Natural killer cell treated with Interleukin-12 subunit alpha and Interleukin-12 subunit beta and Interleukin-15 and Interleukin-18, amount 100 ng/mL, for 72 hours (primary cell): Measurements from ENCODE around the gene FNDC3B. TPM values are rescaled to one million over a fixed set of nuclear protein-coding genes. Genes with fewer than 3 reads are reported as not detected.

ENCODE experiments used
- ATAC-seq, 2 donors: fragments of 150-1000 bp; cut with Tn5 transposase in 1 of 2; sonication (Bioruptor Pico), chemical (Tn5 transposase) in 1 of 2; 2 replicates each; pipeline ENCODE4 v1.10.0; 2021
- DNase-seq: peaks from one replicate; pipeline ENCODE4 v3.0.0; 2022; ENCODE audit warnings: low spot score
- H3K27ac Mint-ChIP-seq, 2 donors: 1 replicate in 1 of 2; 2 replicates in 1 of 2; pipeline ENCODE4 v1.8.0; 2022; ENCODE audit warnings: mixed read lengths in 2 of 2, mild to moderate bottlenecking in 1 of 2, moderate library complexity in 1 of 2
- H3K27me3 Mint-ChIP-seq, 2 donors: 1 replicate in 1 of 2; 2 replicates in 1 of 2; pipeline ENCODE4 v1.8.0; 2022; ENCODE audit warnings: mixed read lengths in 2 of 2
- H3K36me3 Mint-ChIP-seq: one replicate; pipeline ENCODE4 v1.8.0; 2022; ENCODE audit warnings: mixed read lengths
- H3K4me1 Mint-ChIP-seq, 2 donors: 1 replicate in 1 of 2; 2 replicates in 1 of 2; pipeline ENCODE4 v1.8.0; 2022; ENCODE audit warnings: low read depth in 2 of 2, mixed read lengths in 2 of 2, mild to moderate bottlenecking in 1 of 2
- H3K4me3 Mint-ChIP-seq: one replicate; pipeline ENCODE4 v1.8.0; 2022; ENCODE audit warnings: mixed read lengths
- H3K9me3 Mint-ChIP-seq: 2 replicates; pipeline ENCODE4 v1.8.0; 2022; ENCODE audit warnings: mixed read lengths
- total RNA-seq, 2 donors: library from RNA; stranded (reverse); gene quantifications; one replicate each; pipeline ENCODE4 v1.2.3, GENCODE V29; 2022

FNDC3B gene
- total RNA-seq, 2 donors from 2014 or later: 149 to 217 TPM

DNA sequence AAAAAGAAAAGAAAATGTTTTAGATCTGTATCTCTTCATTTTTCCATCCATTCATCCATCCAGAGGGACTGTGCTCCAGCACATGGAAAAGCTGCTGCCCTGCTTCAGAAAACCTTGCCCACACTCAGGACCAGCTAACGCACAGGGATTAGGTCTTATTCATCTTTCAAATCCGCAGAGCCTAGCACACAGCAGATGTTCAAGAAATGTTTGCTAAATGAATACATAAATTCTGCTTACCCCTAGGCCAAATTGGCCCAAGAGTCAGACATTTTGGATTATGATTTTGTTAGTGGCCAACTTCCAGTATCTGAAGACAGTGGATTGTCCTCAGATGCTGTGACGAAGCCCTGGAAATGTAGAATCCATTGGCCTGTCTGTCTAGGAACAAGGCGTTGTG lies 337.5 kb downstream of the FNDC3B start:
- ATAC-seq: no peak
- DNase-seq: no peak
- H3K36me3 Mint-ChIP-seq: peaks cover 38% of the 10 kb centered on the region
- H3K4me1 Mint-ChIP-seq: peaks cover 0 to 25% of the 10 kb centered on the region in 2 donors
- no peaks in the 10 kb centered on the region for H3K9me3 Mint-ChIP-seq
- H3K27me3 Mint-ChIP-seq: no peaks in the 10 kb centered on the region
- H3K27ac Mint-ChIP-seq: no peak overlapping the region
- no peak overlapping the region for H3K4me3 Mint-ChIP-seq

DNA sequence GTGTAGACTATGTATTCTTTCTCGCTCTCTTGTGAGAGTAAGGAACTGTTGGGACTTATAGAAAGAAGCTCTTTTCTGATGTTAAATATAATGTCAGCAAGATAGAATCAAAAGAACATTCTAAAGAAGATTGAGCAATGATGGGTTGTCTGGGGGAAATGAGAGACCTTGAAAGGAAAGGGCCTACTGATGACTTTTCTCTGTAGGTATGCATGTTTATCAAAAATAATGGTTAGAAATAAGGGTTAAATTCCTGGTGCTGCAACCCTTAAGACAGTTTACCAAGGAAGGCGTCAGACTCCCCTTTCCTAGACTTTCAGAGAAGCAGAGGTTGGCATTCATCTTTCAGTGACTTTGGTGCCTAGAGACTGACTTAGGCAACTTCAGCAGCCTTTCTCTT lies 339.1 kb downstream of the FNDC3B start:
- peaks cover 13 to 30% of the 10 kb centered on the region in 2 donors for H3K4me1 Mint-ChIP-seq
- H3K27me3 Mint-ChIP-seq: no peaks in the 10 kb centered on the region
- H3K27ac Mint-ChIP-seq: peak overlapping the region in 1 of 2 donors; percentile 15
- H3K9me3 Mint-ChIP-seq: no peaks in the 10 kb centered on the region
- no peak for DNase-seq
- no peak for ATAC-seq
- peaks cover 49% of the 10 kb centered on the region for H3K36me3 Mint-ChIP-seq
- no peak overlapping the region for H3K4me3 Mint-ChIP-seq

DNA sequence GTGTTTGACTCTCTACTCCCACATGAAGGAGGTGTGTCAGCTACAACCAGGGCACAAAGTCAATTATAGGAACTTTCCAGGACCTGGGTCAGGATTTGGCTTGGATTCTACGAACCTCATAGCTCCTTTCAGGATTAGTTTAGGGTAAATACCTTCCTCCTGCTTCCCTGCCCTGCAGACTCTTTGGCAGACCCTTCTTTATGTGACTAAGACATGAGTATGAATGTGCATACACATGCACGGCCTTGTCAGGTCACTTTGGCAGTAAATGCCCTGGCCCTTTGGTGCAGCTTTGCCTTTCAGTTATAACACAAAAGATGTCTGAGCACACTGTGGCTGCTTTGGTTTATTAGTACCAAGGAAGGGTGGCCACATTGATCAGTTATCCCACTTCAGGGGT lies 340.0 kb downstream of the FNDC3B start:
- Mint-ChIP-seq H3K9me3 (no peaks in the 10 kb centered on the region), H3K27me3 (no peaks in the 10 kb centered on the region), H3K4me1 (peaks cover 13 to 27% of the 10 kb centered on the region in 2 donors), H3K27ac (peak overlapping the region in 1 of 2 donors; percentile 15), H3K4me3 (no peak overlapping the region), H3K36me3 (peaks cover 49% of the 10 kb centered on the region)
- DNase-seq: no peak
- ATAC-seq: no peak

GRCh38 chr3:172380632-172381031 lies 341.3 kb downstream of the FNDC3B start:
- peaks cover 49% of the 10 kb centered on the region for H3K36me3 Mint-ChIP-seq
- no peak for DNase-seq
- ATAC-seq: no peak
- no peaks in the 10 kb centered on the region for H3K27me3 Mint-ChIP-seq
- peaks cover 13 to 27% of the 10 kb centered on the region in 2 donors for H3K4me1 Mint-ChIP-seq
- no peak overlapping the region for H3K4me3 Mint-ChIP-seq
- no peak overlapping the region for H3K27ac Mint-ChIP-seq
- no peaks in the 10 kb centered on the region for H3K9me3 Mint-ChIP-seq

DNA sequence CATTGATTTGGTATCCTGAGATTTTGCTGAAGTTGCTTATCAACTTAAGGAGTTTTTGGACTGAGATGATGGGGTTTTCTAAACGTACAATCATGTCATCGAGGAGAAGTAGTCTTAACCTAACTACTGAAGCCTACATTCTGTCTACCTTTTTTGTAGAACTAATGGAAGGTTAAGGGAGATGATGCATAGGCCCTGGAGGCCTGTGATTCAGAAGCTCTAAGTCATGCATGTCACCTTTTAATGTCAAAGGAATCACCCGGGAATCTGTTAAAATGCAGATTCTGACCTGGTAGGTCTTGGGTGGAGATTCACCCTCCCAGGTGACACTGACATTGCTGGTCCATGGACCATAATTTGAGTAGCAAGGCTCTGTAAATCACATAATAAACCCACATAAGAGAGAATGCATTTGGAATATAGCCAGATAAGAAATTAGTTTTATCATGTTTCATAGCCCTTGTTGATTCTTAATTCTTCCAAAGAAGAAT lies 344.0 kb downstream of the FNDC3B start:
- Mint-ChIP-seq H3K4me1 (peaks cover 13 to 25% of the 10 kb centered on the region in 2 donors), H3K36me3 (peaks cover 46% of the 10 kb centered on the region), H3K9me3 (no peaks in the 10 kb centered on the region)

DNA sequence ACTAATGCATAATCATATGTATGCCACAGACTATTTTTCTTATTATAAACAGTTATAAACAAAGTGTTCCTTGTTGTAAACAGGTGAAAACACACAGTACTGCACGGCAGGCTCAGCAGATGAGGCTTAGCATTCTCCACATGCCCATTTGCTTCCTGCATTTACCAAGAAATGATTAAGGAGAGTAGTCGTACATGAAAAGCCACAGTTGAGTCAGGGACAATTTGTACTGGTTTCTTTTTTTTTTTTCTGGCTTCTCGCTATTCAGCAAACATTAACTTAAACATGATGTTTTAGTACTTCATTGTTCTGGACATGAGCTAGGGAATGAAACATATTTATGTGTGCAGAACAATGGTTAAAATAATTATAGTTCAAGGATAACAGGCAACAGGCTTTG lies 345.5 kb downstream of the FNDC3B start:
- H3K9me3 Mint-ChIP-seq: no peaks in the 10 kb centered on the region
- H3K4me1 Mint-ChIP-seq: peaks cover 13 to 22% of the 10 kb centered on the region in 2 donors
- H3K27me3 Mint-ChIP-seq: no peaks in the 10 kb centered on the region
- no peak overlapping the region for H3K4me3 Mint-ChIP-seq
- peaks cover 31% of the 10 kb centered on the region for H3K36me3 Mint-ChIP-seq
- DNase-seq (no peak), ATAC-seq (no peak)
- no peak overlapping the region for H3K27ac Mint-ChIP-seq

More for the DNA sequence above, 344.0 kb downstream of the FNDC3B start:
- Mint-ChIP-seq H3K27ac (no peak overlapping the region), H3K4me3 (no peak overlapping the region), H3K27me3 (no peaks in the 10 kb centered on the region)
- ATAC-seq (no peak), DNase-seq (no peak)

DNA sequence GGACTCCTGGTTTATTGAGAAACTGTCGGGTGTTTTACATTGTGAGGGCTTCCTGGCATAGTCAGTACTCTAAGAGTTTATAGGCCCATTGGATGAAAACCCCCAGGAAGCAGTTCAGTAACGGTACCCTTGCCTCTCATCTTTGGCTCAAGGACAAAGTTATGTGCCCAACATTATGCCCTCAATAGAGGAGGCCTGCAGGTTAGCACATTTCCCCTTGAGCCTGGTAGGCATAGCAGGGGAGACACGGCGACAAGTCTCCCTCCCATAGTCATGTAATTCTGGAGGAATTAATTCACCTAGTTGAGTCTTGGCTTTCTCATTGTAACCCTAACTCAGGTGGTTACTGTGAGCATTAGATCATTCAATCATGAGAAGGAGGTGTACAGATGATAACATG lies 348.4 kb downstream of the FNDC3B start:
- Mint-ChIP-seq H3K9me3 (no peaks in the 10 kb centered on the region), H3K27ac (no peak overlapping the region), H3K4me3 (no peak overlapping the region), H3K36me3 (peaks cover 5% of the 10 kb centered on the region), H3K4me1 (peaks cover 13 to 23% of the 10 kb centered on the region in 2 donors), H3K27me3 (no peaks in the 10 kb centered on the region)
- DNase-seq (no peak), ATAC-seq (no peak)

DNA sequence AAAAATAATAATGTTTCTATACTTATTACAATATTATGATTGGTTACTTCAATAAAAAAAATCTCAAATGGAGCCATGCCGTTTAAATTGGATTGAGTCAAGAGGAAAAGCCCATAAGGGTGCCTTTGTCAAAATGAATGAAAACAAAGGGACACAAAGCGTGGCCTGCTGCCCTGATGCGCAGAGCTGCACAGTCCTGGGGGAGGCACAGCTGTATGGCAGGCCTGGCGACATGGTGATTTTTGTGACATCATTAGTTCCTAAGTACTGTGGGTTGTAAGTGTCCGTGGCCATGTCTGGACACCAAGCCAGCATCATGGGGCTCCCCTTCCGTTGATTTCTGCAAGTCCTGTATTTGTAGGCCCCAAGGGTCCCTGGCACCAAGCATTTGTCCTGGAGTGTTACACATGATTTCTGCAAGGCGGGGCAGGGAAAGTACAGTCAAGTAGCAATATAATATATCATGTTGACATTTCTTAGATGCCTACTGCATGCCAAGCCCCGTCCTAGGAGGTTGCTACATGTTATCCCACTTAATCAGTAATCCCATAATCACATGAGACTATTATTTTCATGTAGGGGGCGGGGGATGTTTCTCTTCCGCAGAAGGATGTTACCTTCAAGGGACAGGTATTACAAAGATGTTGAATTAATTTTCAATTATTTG lies 349.2 kb downstream of the FNDC3B start:
- Mint-ChIP-seq H3K9me3 (no peaks in the 10 kb centered on the region), H3K27ac (no peak overlapping the region), H3K36me3 (peaks cover 4% of the 10 kb centered on the region), H3K4me3 (no peak overlapping the region), H3K27me3 (no peaks in the 10 kb centered on the region), H3K4me1 (peaks cover 6 to 25% of the 10 kb centered on the region in 2 donors)
- ATAC-seq (no peak), DNase-seq (no peak)

GRCh38 chr3:172390792-172391191 lies 351.4 kb downstream of the FNDC3B start:
- H3K4me1 Mint-ChIP-seq: peaks cover 11 to 25% of the 10 kb centered on the region in 2 donors
- DNase-seq (no peak), ATAC-seq (no peak)
- no peak overlapping the region for H3K4me3 Mint-ChIP-seq
- H3K27me3 Mint-ChIP-seq: no peaks in the 10 kb centered on the region
- H3K9me3 Mint-ChIP-seq: no peaks in the 10 kb centered on the region
- H3K27ac Mint-ChIP-seq: peak overlapping the region in 1 of 2 donors; percentile 31
- H3K36me3 Mint-ChIP-seq: peaks cover 4% of the 10 kb centered on the region

DNA sequence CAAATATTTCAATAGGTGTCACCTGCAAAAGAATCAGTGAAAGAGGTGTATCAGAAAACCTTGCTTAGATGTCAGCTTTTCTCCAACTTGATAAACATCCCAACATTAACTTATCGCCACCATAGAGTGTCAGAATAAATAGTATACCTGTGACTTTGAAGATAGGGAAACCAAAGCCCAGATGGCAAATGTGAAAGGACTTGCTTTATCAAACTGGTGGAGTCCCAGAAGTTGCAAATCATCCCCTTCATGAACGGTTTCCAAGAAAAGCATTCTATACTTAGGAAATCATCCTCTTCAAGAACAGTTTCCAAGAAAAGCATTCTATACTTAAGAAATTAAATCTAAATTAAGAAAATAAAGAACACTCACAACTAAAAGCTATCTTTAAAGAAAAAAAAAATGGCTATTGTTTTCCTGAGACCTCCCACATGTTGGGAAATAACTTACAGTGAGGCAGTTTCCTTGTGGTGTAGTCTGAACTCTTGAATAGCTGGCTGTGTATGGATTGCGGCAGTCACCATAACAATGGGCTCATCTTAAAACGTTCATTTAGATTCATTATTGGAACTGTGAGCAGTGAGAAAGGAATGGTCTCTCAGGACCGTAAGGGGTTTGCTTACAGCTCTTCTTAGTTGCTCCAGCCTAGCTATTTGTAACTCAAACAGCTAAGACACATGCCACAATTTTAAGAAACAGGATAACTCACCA lies 352.4 kb downstream of the FNDC3B start:
- Mint-ChIP-seq H3K27me3 (no peaks in the 10 kb centered on the region), H3K27ac (no peak overlapping the region), H3K4me1 (peaks cover 11 to 25% of the 10 kb centered on the region in 2 donors), H3K9me3 (no peaks in the 10 kb centered on the region), H3K36me3 (peaks cover 4% of the 10 kb centered on the region), H3K4me3 (no peak overlapping the region)
- ATAC-seq (no peak), DNase-seq (no peak)

DNA sequence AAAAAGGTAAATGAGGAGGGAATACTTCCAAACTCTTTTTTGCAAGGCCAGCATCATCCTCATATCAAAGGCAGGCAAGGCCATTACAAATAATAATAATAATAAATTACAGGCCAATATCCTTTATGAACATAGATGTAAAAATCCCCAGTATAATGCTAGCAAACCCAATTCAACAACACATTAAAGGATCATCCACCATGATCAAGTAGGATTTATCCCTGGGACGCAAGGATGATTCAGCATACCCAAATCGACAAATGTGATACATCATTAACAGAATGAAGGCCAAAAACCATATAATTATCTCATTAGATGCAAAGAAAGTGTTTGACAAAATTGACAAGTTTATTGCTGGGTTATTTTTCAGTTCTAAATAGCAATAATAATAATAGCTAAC lies 355.3 kb downstream of the FNDC3B start:
- Mint-ChIP-seq H3K4me3 (no peak overlapping the region), H3K36me3 (peaks cover 4% of the 10 kb centered on the region), H3K9me3 (no peaks in the 10 kb centered on the region), H3K27ac (no peak overlapping the region), H3K27me3 (no peaks in the 10 kb centered on the region), H3K4me1 (peaks cover 11 to 25% of the 10 kb centered on the region in 2 donors)
- DNase-seq (no peak), ATAC-seq (no peak)

- H3K9me3 Mint-ChIP-seq: no peaks in the 10 kb centered on the region
- H3K4me1 Mint-ChIP-seq: peaks cover 5 to 17% of the 10 kb centered on the region in 2 donors
- H3K27me3 Mint-ChIP-seq: no peaks in the 10 kb centered on the region
- no peak overlapping the region for H3K4me3 Mint-ChIP-seq
- ATAC-seq (no peak), DNase-seq (no peak)
- H3K36me3 Mint-ChIP-seq: peaks cover 8% of the 10 kb centered on the region
- H3K27ac Mint-ChIP-seq: no peak overlapping the region
Measured at GRCh38 chr3:172396400-172396799, 357.0 kb downstream of the FNDC3B start.

DNA sequence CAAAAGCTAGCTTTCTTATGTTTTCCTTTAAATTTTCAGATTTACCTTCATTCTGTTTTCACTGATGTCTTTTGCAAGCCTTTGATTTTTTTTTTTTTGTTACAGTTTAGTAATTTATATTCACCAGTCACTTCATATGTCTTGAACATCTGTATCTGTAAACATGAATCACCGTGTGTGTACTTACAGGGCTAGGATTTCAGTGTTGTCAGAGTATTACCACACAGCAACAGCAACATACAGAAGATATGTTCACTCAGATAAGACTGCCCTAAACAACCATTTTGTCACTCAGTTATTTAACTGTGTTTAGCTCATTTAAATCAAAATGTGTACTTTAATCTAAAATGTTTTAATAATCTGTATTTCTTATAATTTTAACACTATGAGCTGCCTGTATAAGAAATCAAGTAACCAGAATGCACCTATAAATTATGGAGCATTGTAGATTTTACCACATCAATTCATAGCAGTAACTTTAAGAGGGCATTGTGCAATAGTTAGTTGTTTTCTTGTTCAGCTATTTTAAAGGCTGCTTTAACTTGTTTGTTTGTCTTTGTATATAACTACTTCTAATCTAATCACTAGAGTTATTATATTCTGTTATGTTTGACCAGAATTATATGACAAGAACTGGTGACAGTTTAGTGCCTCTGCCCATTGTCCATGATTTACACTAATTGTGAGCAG lies 358.5 kb downstream of the FNDC3B start:
- DNase-seq: no peak
- Mint-ChIP-seq H3K4me3 (no peak overlapping the region), H3K4me1 (peaks cover 5 to 17% of the 10 kb centered on the region in 2 donors), H3K36me3 (peaks cover 20% of the 10 kb centered on the region), H3K27me3 (no peaks in the 10 kb centered on the region), H3K9me3 (peaks cover 3% of the 10 kb centered on the region), H3K27ac (no peak overlapping the region)
- ATAC-seq: no peak

GRCh38 chr3:172398484-172398883 lies 359.1 kb downstream of the FNDC3B start:
- H3K36me3 Mint-ChIP-seq: peaks cover 16% of the 10 kb centered on the region
- H3K4me3 Mint-ChIP-seq: no peak overlapping the region
- H3K9me3 Mint-ChIP-seq: peaks cover 3% of the 10 kb centered on the region
- DNase-seq (no peak), ATAC-seq (no peak)
- H3K27ac Mint-ChIP-seq: no peak overlapping the region
- peaks cover 5 to 11% of the 10 kb centered on the region in 2 donors for H3K4me1 Mint-ChIP-seq
- H3K27me3 Mint-ChIP-seq: no peaks in the 10 kb centered on the region
